Loucy (cell line): Measurements from ENCODE around the gene GCH1.

Experiments used
- EZH2phosphoT487 ChIP-seq: fragments of 200-600 bp; IDR thresholded peaks from 2 replicates; pipeline ENCODE4 v1.6.1; 2018; ENCODE audit warnings: antibody characterized with exemption, mild to moderate bottlenecking, moderate library complexity, borderline replicate concordance
- TF ChIP-seq, protein P1 (sequence below): fragments of 200-600 bp; sonication (generic); conservative IDR thresholded peaks from 2 replicates; pipeline ENCODE4 v1.5.1; 2014; ENCODE audit warnings: mild to moderate bottlenecking, antibody characterized with exemption, low read length

DNA sequence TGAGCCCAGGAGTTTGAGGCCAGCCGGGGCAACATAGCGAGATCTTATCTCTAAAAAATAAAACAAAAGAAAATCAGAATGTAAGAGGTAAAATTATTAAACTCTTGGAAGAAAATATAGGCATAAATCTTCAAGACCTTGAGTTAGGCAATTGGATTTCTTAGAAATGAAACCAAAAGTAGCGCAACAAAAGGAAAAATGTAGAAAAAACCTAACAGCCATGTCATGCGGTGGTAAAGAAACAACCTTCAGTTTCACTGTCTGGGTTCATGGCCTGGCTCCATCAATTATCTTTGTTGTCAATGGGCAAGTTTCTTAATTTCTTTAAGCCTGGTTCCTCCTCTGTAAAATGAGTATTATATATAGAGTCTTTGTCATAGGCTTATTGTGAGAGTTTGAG is 5.6 kb upstream of the GCH1 start:
- TF ChIP-seq, protein P1, sequence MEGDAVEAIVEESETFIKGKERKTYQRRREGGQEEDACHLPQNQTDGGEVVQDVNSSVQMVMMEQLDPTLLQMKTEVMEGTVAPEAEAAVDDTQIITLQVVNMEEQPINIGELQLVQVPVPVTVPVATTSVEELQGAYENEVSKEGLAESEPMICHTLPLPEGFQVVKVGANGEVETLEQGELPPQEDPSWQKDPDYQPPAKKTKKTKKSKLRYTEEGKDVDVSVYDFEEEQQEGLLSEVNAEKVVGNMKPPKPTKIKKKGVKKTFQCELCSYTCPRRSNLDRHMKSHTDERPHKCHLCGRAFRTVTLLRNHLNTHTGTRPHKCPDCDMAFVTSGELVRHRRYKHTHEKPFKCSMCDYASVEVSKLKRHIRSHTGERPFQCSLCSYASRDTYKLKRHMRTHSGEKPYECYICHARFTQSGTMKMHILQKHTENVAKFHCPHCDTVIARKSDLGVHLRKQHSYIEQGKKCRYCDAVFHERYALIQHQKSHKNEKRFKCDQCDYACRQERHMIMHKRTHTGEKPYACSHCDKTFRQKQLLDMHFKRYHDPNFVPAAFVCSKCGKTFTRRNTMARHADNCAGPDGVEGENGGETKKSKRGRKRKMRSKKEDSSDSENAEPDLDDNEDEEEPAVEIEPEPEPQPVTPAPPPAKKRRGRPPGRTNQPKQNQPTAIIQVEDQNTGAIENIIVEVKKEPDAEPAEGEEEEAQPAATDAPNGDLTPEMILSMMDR, result no peak
- no peak for TF ChIP-seq EZH2phosphoT487
